K562 (cell line): ENCODE data around the gene FBXW7. TPM values are rescaled to one million over a fixed set of nuclear protein-coding genes. Genes with fewer than 3 reads are reported as not detected.

Source experiments
- ATAC-seq: fragments of 200-7000 bp; cut with Tn5 transposase; 3 replicates; pipeline ENCODE4 v1.9.1; 2020; ENCODE audit warnings: moderate library complexity
- Bru-seq: library from RNA; stranded (reverse); fragments of 400-500 nt; gene quantifications from one replicate; lab custom pipeline; 2021; lab: Mats Ljungman, UMichigan
- BruChase-seq, 2 experiments: library from RNA; stranded (reverse); fragments of 400-500 nt; gene quantifications; one replicate each; lab custom pipeline; 2021; lab: Mats Ljungman, UMichigan
- BruUV-seq: library from RNA; stranded (reverse); fragments of 400-500 nt; replicated peaks from 2 replicates; lab custom pipeline; 2021; lab: Mats Ljungman, UMichigan
- CTCF ChIA-PET: fragments of 300-600 bp; formaldehyde crosslinking; extraction: SDS; loops from one replicate; lab custom pipeline; 2021; ENCODE audit warnings: low intra/inter-chr PET ratio; lab: Yijun Ruan, JAX
- POLR2A ChIA-PET: fragments of 300-600, 350-650 bp; sonication (Branson Sonifier 250); formaldehyde crosslinking; extraction: SDS; loops from one replicate; lab custom pipeline; 2021; ENCODE audit warnings: antibody characterized with exemption, inconsistent platforms; lab: Yijun Ruan, JAX
- DNase-seq, 4 experiments: peaks; one replicate each; pipeline versions ENCODE4 v3.0.0 to v3.0.0-alpha.2; 2011 to 2018; ENCODE audit warnings: low spot score in 3 of 4, mixed read lengths in 3 of 4; ENCODE audit errors: extremely low read depth in 1 of 4
- FAIRE-seq: peaks from 2 replicates; lab custom pipeline; 2011; peaks lifted over from hg19 to GRCh38; lab: Jason Lieb, UNC
- H2AFZ ChIP-seq: 2 replicates; pipeline ENCODE4 v1.6.0; 2011; ENCODE audit warnings: low read depth, low read length, control low read depth, inconsistent platforms
- H3K27ac ChIP-seq: fragments of 200-600 bp; 3 replicates; pipeline ENCODE4 v1.8.0; 2011; ENCODE audit warnings: low read depth, mild to moderate bottlenecking, control low read depth, inconsistent platforms, low read length, moderate library complexity, mixed read lengths; ENCODE audit errors: extremely low read depth
- H3K27me3 ChIP-seq, 2 experiments: fragments of 300-600 bp in 1 of 2; 2 replicates in 1 of 2; 3 replicates in 1 of 2; pipeline versions ENCODE4 v1.6.0 to v1.8.0; 2011; ENCODE audit warnings: inconsistent platforms in 2 of 2, low read length in 2 of 2, mild to moderate bottlenecking in 1 of 2, mixed read lengths in 1 of 2, moderate library complexity in 1 of 2; ENCODE audit not compliant: control insufficient read depth in 2 of 2, insufficient read depth in 2 of 2
- H3K36me3 ChIP-seq: fragments of 300-600 bp; 3 replicates; pipeline ENCODE4 v1.8.0; 2011; ENCODE audit warnings: mild to moderate bottlenecking, low read length, inconsistent platforms; ENCODE audit not compliant: control insufficient read depth, insufficient read depth
- H3K4me1 ChIP-seq, 2 experiments: fragments of 200-600 bp in 1 of 2; replicated peaks in 1 of 2; 2 replicates in 1 of 2; 3 replicates in 1 of 2; pipeline versions ENCODE4 v1.5.1 to v1.8.0; 2011; ENCODE audit warnings: inconsistent platforms in 2 of 2, low read length in 2 of 2, mild to moderate bottlenecking in 1 of 2, mixed read lengths in 1 of 2, moderate library complexity in 1 of 2; ENCODE audit not compliant: control insufficient read depth in 2 of 2, insufficient read depth in 2 of 2
- H3K4me2 ChIP-seq: 2 replicates; pipeline ENCODE4 v1.6.1; 2011; ENCODE audit warnings: low read length, control low read depth, inconsistent platforms, mixed read lengths; ENCODE audit not compliant: insufficient read depth
- H3K4me3 ChIP-seq: fragments of 200-600 bp; sonication (generic), shearing (Covaris generic); 2 replicates; pipeline ENCODE4 v1.5.1; 2016; ENCODE audit warnings: control low read depth, inconsistent platforms
- H3K79me2 ChIP-seq: fragments of 200-600 bp; 3 replicates; pipeline ENCODE4 v1.8.0; 2011; ENCODE audit warnings: low read length, inconsistent platforms; ENCODE audit not compliant: control insufficient read depth, insufficient read depth
- H3K9ac ChIP-seq, 2 experiments: 2 replicates each; pipeline versions ENCODE4 v1.6.0 to v1.6.1; 2011; ENCODE audit warnings: low read depth in 2 of 2, low read length in 2 of 2, control low read depth in 1 of 2, inconsistent platforms in 1 of 2, mild to moderate bottlenecking in 1 of 2, mixed read lengths in 1 of 2; ENCODE audit not compliant: insufficient read depth in 1 of 2
- H3K9me1 ChIP-seq: one replicate; pipeline ENCODE4 v1.6.0; 2011; ENCODE audit warnings: inconsistent platforms, mild to moderate bottlenecking, low read length, moderate library complexity; ENCODE audit not compliant: control insufficient read depth, insufficient read depth
- H3K9me3 ChIP-seq: replicated peaks from 2 replicates; pipeline ENCODE4 v1.5.1; 2011; ENCODE audit warnings: low read depth, low read length, inconsistent platforms; ENCODE audit not compliant: control insufficient read depth, insufficient read depth
- H4K20me1 ChIP-seq: replicated peaks from 2 replicates; pipeline ENCODE4 v1.6.1; 2011; ENCODE audit warnings: low read length, inconsistent platforms, mixed read lengths; ENCODE audit not compliant: control insufficient read depth, insufficient read depth
- BCL6 ChIP-seq: fragments of 250-450 bp; sonication (Bioruptor Pico); IDR thresholded peaks from 2 replicates; pipeline ENCODE4 v1.4.0; 2020
- MAFF ChIP-seq: IDR thresholded peaks from 2 replicates; pipeline ENCODE4 v1.6.1; 2012; ENCODE audit warnings: low read length, improper control_type of control experiment
- NBN ChIP-seq: fragments of 450-650 bp; IDR thresholded peaks from 2 replicates; pipeline ENCODE4 v1.6.1; 2016; ENCODE audit warnings: low read depth, mild to moderate bottlenecking
- NFATC3 ChIP-seq: fragments of 450-650 bp; IDR thresholded peaks from 2 replicates; pipeline ENCODE4 v1.6.1; 2017; ENCODE audit warnings: mild to moderate bottlenecking
- PHF20 ChIP-seq: fragments of 450-650 bp; IDR thresholded peaks from 2 replicates; pipeline ENCODE4 v1.6.1; 2018; ENCODE audit not compliant: partially characterized antibody
- SMARCC2 ChIP-seq: fragments of 450-650 bp; IDR thresholded peaks from 2 replicates; pipeline ENCODE4 v1.6.1; 2017; ENCODE audit warnings: antibody characterized with exemption, moderate library complexity, mild to moderate bottlenecking, low read depth
- TARDBP ChIP-seq: fragments of 450-650 bp; IDR thresholded peaks from 2 replicates; pipeline ENCODE4 v1.6.1; 2016
- XRCC4 ChIP-seq: IDR thresholded peaks from one replicate; pipeline ENCODE4 v1.6.1; 2011; ENCODE audit not compliant: insufficient read depth, insufficient read length; ENCODE audit errors: extremely low read depth
- ZNF507 ChIP-seq: conservative IDR thresholded peaks from 2 replicates; pipeline ENCODE4 v1.6.1; 2017; ENCODE audit warnings: missing genetic modification characterization, missing compliant biosample characterization
- WGBS: fragments of 100-300 bp; shearing (Covaris generic); methylation state at CpG from one replicate; pipeline ENCODE4 v1.1.6; 2016; ENCODE audit warnings: low coverage, mixed read lengths; ENCODE audit not compliant: insufficient coverage; ENCODE audit errors: missing lambda C conversion rate; 5-methylcytosine and 5-hydroxymethylcytosine counted together
- in situ Hi-C: fragments of 300-500 bp; cut with MboI; formaldehyde crosslinking; loops from 4 replicates; pipeline ENCODE4 v1.15.0; 2018; ENCODE audit warnings: inconsistent platforms, mixed read lengths
- intact Hi-C: fragments of 100-400 bp; cut with micrococcal nuclease; formaldehyde crosslinking; loops from 2 replicates; pipeline ENCODE4 v1.14.2; 2022
- long read RNA-seq, 3 experiments: library from polyadenylated mRNA in 2 of 3; library from RNA in 1 of 3; unstranded in 2 of 3; stranded (forward) in 1 of 3; transcript quantifications; one replicate each; pipeline ENCODE4 v2.0.0, GENCODE V29; 2019 to 2022
- polyA minus RNA-seq, 3 experiments: library from RNA; depleted of rRNA, polyadenylated mRNA; stranded (reverse); fragments of >200 nt; gene quantifications; 2 replicates each; pipeline ENCODE4 v1.2.3, GENCODE V29; 2011
- polyA plus RNA-seq, 8 experiments: library from polyadenylated mRNA; depleted of rRNA in 4 of 8; stranded (reverse) in 5 of 8; unstranded in 3 of 8; fragments of >200 nt; fragmentation: Nextera tagmentation in 2 of 8; fragmentation: Illumina TruSeq in 1 of 8; extraction: Ambion mirVana in 2 of 8; extraction: Trizol in 1 of 8; gene quantifications; 2 replicates each; pipeline versions ENCODE4 v1.2.1 to v1.2.3, GENCODE V29; 2011 to 2014; ENCODE audit warnings: inconsistent platforms in 1 of 8, missing spikeins in 1 of 8
- total RNA-seq, 7 experiments: library from RNA; depleted of rRNA in 6 of 7; stranded (reverse); fragments of >200 nt in 6 of 7; fragmentation: Illumina TruSeq in 2 of 7; extraction: Trizol in 2 of 7; gene quantifications; 2 replicates each; pipeline versions ENCODE4 v1.2.1 to v1.2.3, GENCODE V29; 2011 to 2021; ENCODE audit warnings: low replicate concordance in 1 of 7
- TF ChIP-seq, protein P1 (sequence below): sonication (generic); formaldehyde crosslinking; IDR thresholded peaks from 2 replicates; pipeline ENCODE4 v1.8.0; 2023; ENCODE audit warnings: missing genetic modification reagents, mild to moderate bottlenecking, borderline replicate concordance

The FBXW7 gene, protein sequence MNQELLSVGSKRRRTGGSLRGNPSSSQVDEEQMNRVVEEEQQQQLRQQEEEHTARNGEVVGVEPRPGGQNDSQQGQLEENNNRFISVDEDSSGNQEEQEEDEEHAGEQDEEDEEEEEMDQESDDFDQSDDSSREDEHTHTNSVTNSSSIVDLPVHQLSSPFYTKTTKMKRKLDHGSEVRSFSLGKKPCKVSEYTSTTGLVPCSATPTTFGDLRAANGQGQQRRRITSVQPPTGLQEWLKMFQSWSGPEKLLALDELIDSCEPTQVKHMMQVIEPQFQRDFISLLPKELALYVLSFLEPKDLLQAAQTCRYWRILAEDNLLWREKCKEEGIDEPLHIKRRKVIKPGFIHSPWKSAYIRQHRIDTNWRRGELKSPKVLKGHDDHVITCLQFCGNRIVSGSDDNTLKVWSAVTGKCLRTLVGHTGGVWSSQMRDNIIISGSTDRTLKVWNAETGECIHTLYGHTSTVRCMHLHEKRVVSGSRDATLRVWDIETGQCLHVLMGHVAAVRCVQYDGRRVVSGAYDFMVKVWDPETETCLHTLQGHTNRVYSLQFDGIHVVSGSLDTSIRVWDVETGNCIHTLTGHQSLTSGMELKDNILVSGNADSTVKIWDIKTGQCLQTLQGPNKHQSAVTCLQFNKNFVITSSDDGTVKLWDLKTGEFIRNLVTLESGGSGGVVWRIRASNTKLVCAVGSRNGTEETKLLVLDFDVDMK
- 29.9 and 116 TPM in 2 replicates for total RNA-seq (2011; cell fraction: chromatin; rRNA removed; ENCODE audit: low replicate concordance)
- 13.0 and 18.2 TPM in 2 replicates for total RNA-seq (2011; cell fraction: nucleolus; rRNA removed)
- 39.8 and 74.2 TPM in 2 replicates for total RNA-seq (2011; cell fraction: nucleoplasm; rRNA removed)
- 19.6 and 26.4 TPM in 2 replicates for total RNA-seq (2014; rRNA removed)
- total RNA-seq (2014; rRNA removed; fragmentation: Illumina TruSeq; extraction: Trizol): 44.2 and 54.8 TPM in 2 replicates
- total RNA-seq (2015; rRNA removed; fragmentation: Illumina TruSeq; extraction: Trizol): 39.9 TPM in 2 replicates
- total RNA-seq (2021): 19.4 and 19.9 TPM in 2 replicates
- polyA plus RNA-seq (2011; rRNA removed): 12.0 and 16.4 TPM in 2 replicates
- 2.0 and 5.6 TPM in 2 replicates for polyA plus RNA-seq (2011; cell fraction: cytosol; rRNA removed)
- 29.6 and 42.8 TPM in 2 replicates for polyA plus RNA-seq (2011; cell fraction: nucleus; rRNA removed)
- polyA plus RNA-seq (2012): 12.5 and 13.1 TPM in 2 replicates
- 13.1 and 14.3 TPM in 2 replicates for polyA plus RNA-seq (2014; fragmentation: Illumina TruSeq; extraction: Trizol)
- 1 to 10 TPM; 6.8 to 9.1 TPM for polyA plus RNA-seq (2014; fragmentation: Nextera tagmentation; extraction: Ambion mirVana)
- polyA plus RNA-seq (2014; rRNA removed): 11.8 and 12.4 TPM in 2 replicates
- polyA minus RNA-seq (2011; rRNA and poly(A)+ RNA removed): 95.7 and 99.2 TPM in 2 replicates
- 10.4 and 10.5 TPM in 2 replicates for polyA minus RNA-seq (2011; cell fraction: cytosol; rRNA and poly(A)+ RNA removed)
- 37.0 and 64.0 TPM in 2 replicates for polyA minus RNA-seq (2011; cell fraction: nucleus; rRNA and poly(A)+ RNA removed)
- percentile 79 among the genes with signal in this experiment for Bru-seq, nascent RNA
- BruChase-seq, experiment 1, labeled RNA remaining after a 2-hour chase: percentile 84 among the genes with signal in this experiment
- BruChase-seq, experiment 2, labeled RNA remaining after a 6-hour chase: percentile 80 among the genes with signal in this experiment
- long read RNA-seq, experiment 1, full-length matches to known transcripts: 12 of 37 reads
- long read RNA-seq, experiment 1, partial matches to known transcripts: 7 of 37 reads
- long read RNA-seq, experiment 1, other reads (novel, unspliced or antisense): 18 of 37 reads
- long read RNA-seq, experiment 2, partial matches to known transcripts: 3 of 5 reads
- long read RNA-seq, experiment 2, other reads (novel, unspliced or antisense): 1 of 5 reads
- long read RNA-seq, experiment 3, partial matches to known transcripts: 1 of 3 reads
- long read RNA-seq, experiment 3, other reads (novel, unspliced or antisense): 1 of 3 reads

DNA sequence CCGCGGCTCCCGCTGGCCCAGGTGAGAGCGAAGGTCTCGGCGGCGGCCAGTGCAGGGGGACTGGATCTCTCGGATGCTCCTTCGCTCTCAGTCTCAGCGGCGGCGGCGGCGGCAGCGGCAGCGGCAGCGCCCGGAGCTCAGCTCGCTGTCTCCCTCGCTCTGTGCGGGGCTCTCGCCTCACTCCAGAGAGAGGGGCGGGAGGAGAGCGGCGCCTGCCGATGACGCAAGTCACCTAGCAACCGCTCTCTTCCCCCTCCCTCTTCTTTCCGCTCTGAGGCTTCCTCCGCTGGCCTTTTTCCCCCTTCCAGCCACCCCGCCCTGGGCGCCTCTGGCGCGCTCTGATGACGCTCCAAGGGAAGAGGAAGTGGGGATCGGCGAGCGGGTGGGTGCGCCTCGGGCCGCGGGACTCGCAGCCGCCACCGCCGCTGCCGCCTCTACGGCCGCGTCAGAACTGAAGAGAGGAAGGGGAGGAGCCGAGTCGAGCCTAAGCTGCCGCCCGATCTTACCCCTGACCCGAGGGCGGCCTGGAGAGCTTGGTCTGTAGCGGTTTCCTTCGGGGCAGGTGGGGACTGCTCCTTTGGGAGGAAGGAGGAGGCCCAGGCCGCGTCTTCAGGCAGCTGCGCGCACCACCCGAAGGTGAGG, at the start of gene FBXW7:
TSS of gene FBXW7 (minus strand) at position 190 of the 642 bp plus-strand sequence. CDS start 124,289 bp downstream, outside the sequence.
- no peaks in the 10 kb centered on the region for H3K9me1 ChIP-seq
- in situ Hi-C loops: no loop called here
- peaks cover 20% of the 10 kb centered on the region; the same call in 2 of the 3 replicates for H3K36me3 ChIP-seq
- peaks cover 22 to 23% of the 10 kb centered on the region in 2 experiments for H3K4me1 ChIP-seq
- H3K27me3 ChIP-seq: no peaks in the 10 kb centered on the region
- ChIA-PET CTCF (no interaction called here), POLR2A (interaction anchor here (0.7 to 2.2 kb wide), 6 partner anchors 9 to 319 kb away, joined by 3 to 12 read pairs (median 4); no protein-coding TSS in a partner anchor)
- intact Hi-C loops: no loop called here
- peak within 1 kb of the TSS; percentile 93 for H3K27ac ChIP-seq
- peak within 1 kb of the TSS; percentile 91 for H3K4me3 ChIP-seq
- H3K9me3 ChIP-seq: no peaks in the 10 kb centered on the region; the same call in 1 of the 2 replicates
- H3K4me2 ChIP-seq: peak within 1 kb of the TSS; percentile 83
- peaks cover 12% of the 10 kb centered on the region; the same call in 1 of the 2 replicates for H4K20me1 ChIP-seq
- peak within 1 kb of the TSS; percentile 95 for H2AFZ ChIP-seq
- FAIRE-seq: peak; percentile 96
- ATAC-seq: peak; percentile 91
- H3K9ac ChIP-seq: peak within 1 kb of the TSS; percentile 90 to 97
- DNase-seq: peak; percentile 94 to 99 (median 96)
- no TSS peak for BruUV-seq
- WGBS: under 1% methylated on average over 30 of the region's 63 CpGs
- H3K79me2 ChIP-seq: peaks cover 78% of the 10 kb centered on the region
- no peak for TF ChIP-seq BCL6 (CRISPR knock-in tag)
- TF ChIP-seq ZNF507 (tag): no peak
- TF ChIP-seq XRCC4: no peak
- no peak for TF ChIP-seq NFATC3
- peak; percentile 94 for TF ChIP-seq NBN
- TF ChIP-seq TARDBP: 0 out of 2 replicates have a peak, but pooled peaks have one; percentile 12
- TF ChIP-seq SMARCC2: no peak
- TF ChIP-seq MAFF: no peak
- TF ChIP-seq PHF20: peak; percentile 85
- TF ChIP-seq, protein P1, sequence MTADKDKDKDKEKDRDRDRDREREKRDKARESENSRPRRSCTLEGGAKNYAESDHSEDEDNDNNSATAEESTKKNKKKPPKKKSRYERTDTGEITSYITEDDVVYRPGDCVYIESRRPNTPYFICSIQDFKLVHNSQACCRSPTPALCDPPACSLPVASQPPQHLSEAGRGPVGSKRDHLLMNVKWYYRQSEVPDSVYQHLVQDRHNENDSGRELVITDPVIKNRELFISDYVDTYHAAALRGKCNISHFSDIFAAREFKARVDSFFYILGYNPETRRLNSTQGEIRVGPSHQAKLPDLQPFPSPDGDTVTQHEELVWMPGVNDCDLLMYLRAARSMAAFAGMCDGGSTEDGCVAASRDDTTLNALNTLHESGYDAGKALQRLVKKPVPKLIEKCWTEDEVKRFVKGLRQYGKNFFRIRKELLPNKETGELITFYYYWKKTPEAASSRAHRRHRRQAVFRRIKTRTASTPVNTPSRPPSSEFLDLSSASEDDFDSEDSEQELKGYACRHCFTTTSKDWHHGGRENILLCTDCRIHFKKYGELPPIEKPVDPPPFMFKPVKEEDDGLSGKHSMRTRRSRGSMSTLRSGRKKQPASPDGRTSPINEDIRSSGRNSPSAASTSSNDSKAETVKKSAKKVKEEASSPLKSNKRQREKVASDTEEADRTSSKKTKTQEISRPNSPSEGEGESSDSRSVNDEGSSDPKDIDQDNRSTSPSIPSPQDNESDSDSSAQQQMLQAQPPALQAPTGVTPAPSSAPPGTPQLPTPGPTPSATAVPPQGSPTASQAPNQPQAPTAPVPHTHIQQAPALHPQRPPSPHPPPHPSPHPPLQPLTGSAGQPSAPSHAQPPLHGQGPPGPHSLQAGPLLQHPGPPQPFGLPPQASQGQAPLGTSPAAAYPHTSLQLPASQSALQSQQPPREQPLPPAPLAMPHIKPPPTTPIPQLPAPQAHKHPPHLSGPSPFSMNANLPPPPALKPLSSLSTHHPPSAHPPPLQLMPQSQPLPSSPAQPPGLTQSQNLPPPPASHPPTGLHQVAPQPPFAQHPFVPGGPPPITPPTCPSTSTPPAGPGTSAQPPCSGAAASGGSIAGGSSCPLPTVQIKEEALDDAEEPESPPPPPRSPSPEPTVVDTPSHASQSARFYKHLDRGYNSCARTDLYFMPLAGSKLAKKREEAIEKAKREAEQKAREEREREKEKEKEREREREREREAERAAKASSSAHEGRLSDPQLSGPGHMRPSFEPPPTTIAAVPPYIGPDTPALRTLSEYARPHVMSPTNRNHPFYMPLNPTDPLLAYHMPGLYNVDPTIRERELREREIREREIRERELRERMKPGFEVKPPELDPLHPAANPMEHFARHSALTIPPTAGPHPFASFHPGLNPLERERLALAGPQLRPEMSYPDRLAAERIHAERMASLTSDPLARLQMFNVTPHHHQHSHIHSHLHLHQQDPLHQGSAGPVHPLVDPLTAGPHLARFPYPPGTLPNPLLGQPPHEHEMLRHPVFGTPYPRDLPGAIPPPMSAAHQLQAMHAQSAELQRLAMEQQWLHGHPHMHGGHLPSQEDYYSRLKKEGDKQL: no peak
